H7 (cell line): Measurements from ENCODE around the gene SMC4. TPM values are rescaled to one million over a fixed set of nuclear protein-coding genes. Genes with fewer than 3 reads are reported as not detected.

Experiments used
- DNase-seq: peaks from one replicate; pipeline ENCODE4 v3.0.0; 2012
- H3K27me3 ChIP-seq: 2 replicates; pipeline ENCODE4 v1.6.0; 2011; ENCODE audit warnings: mild to moderate bottlenecking, low read length; ENCODE audit not compliant: control insufficient read depth, insufficient read depth
- H3K36me3 ChIP-seq: replicated peaks from 2 replicates; pipeline ENCODE4 v1.5.1; 2011; ENCODE audit warnings: low read length; ENCODE audit not compliant: control insufficient read depth, insufficient read depth
- H3K4me3 ChIP-seq: 2 replicates; pipeline ENCODE4 v1.5.1; 2011; ENCODE audit warnings: low read depth, mild to moderate bottlenecking, control low read depth, low read length, moderate library complexity; ENCODE audit not compliant: insufficient read depth
- total RNA-seq: library from RNA; depleted of rRNA; stranded (reverse); fragments of >200 nt; shearing (Covaris generic); gene quantifications from 2 replicates; pipeline ENCODE4 v1.2.3, GENCODE V29; 2014

SMC4 gene
- total RNA-seq, 1 experiment from 2014 or later, result 71.9 TPM

GRCh38 chr3:160470181-160470580 lies 70.7 kb downstream of the SMC4 start:
- H3K4me3 ChIP-seq, result no peak overlapping the region
- H3K36me3 ChIP-seq, result no peaks in the 10 kb centered on the region
- H3K27me3 ChIP-seq, result no peaks in the 10 kb centered on the region
- DNase-seq, result no peak

- DNase-seq, result no peak
- H3K36me3 ChIP-seq, result no peaks in the 10 kb centered on the region
- H3K4me3 ChIP-seq, result no peak overlapping the region
- no peaks in the 10 kb centered on the region for H3K27me3 ChIP-seq
These were observed 72.4 kb downstream of the SMC4 start for GRCh38 chr3:160471892-160472291.

- H3K36me3 ChIP-seq, result no peaks in the 10 kb centered on the region
- DNase-seq, result no peak
- H3K4me3 ChIP-seq, result no peak overlapping the region
- no peaks in the 10 kb centered on the region for H3K27me3 ChIP-seq
These were observed 72.9 kb downstream of the SMC4 start for GRCh38 chr3:160472344-160472743.

- no peaks in the 10 kb centered on the region for H3K27me3 ChIP-seq
- no peak overlapping the region for H3K4me3 ChIP-seq
- DNase-seq, result no peak
- no peaks in the 10 kb centered on the region for H3K36me3 ChIP-seq
These were observed 73.8 kb downstream of the SMC4 start for GRCh38 chr3:160473221-160473620.

GRCh38 chr3:160473978-160474377 lies 74.5 kb downstream of the SMC4 start:
- no peaks in the 10 kb centered on the region for H3K27me3 ChIP-seq
- no peak for DNase-seq
- H3K36me3 ChIP-seq, result no peaks in the 10 kb centered on the region
- no peak overlapping the region for H3K4me3 ChIP-seq

GRCh38 chr3:160474416-160474838 lies 75.0 kb downstream of the SMC4 start:
- Histone ChIP-seq H3K4me3 (no peak overlapping the region), H3K36me3 (no peaks in the 10 kb centered on the region), H3K27me3 (no peaks in the 10 kb centered on the region)
- no peak for DNase-seq

- H3K27me3 ChIP-seq, result no peaks in the 10 kb centered on the region
- no peaks in the 10 kb centered on the region for H3K36me3 ChIP-seq
- DNase-seq, result no peak
- H3K4me3 ChIP-seq, result no peak overlapping the region
These were observed 75.7 kb downstream of the SMC4 start for GRCh38 chr3:160475153-160475552.

GRCh38 chr3:160475884-160476283 lies 76.4 kb downstream of the SMC4 start:
- no peaks in the 10 kb centered on the region for H3K27me3 ChIP-seq
- no peak overlapping the region for H3K4me3 ChIP-seq
- H3K36me3 ChIP-seq, result no peaks in the 10 kb centered on the region
- no peak for DNase-seq

- H3K36me3 ChIP-seq, result no peaks in the 10 kb centered on the region
- no peak overlapping the region for H3K4me3 ChIP-seq
- no peak for DNase-seq
- no peaks in the 10 kb centered on the region for H3K27me3 ChIP-seq
These were observed 78.3 kb downstream of the SMC4 start for GRCh38 chr3:160477750-160478149.

- no peak overlapping the region for H3K4me3 ChIP-seq
- no peaks in the 10 kb centered on the region for H3K36me3 ChIP-seq
- DNase-seq, result no peak
- no peaks in the 10 kb centered on the region for H3K27me3 ChIP-seq
These were observed 78.9 kb downstream of the SMC4 start for GRCh38 chr3:160478338-160478737.

- Histone ChIP-seq H3K4me3 (no peak overlapping the region), H3K27me3 (no peaks in the 10 kb centered on the region), H3K36me3 (no peaks in the 10 kb centered on the region)
- no peak for DNase-seq
These were observed 79.9 kb downstream of the SMC4 start for GRCh38 chr3:160479376-160479775.

GRCh38 chr3:160480931-160481330 lies 81.5 kb downstream of the SMC4 start:
- Histone ChIP-seq H3K27me3 (no peaks in the 10 kb centered on the region), H3K4me3 (no peak overlapping the region), H3K36me3 (no peaks in the 10 kb centered on the region)
- DNase-seq, result no peak

GRCh38 chr3:160481856-160482255 lies 82.4 kb downstream of the SMC4 start:
- DNase-seq, result no peak
- H3K4me3 ChIP-seq, result no peak overlapping the region
- no peaks in the 10 kb centered on the region for H3K27me3 ChIP-seq
- no peaks in the 10 kb centered on the region for H3K36me3 ChIP-seq

- DNase-seq, result no peak
- Histone ChIP-seq H3K36me3 (no peaks in the 10 kb centered on the region), H3K27me3 (no peaks in the 10 kb centered on the region), H3K4me3 (no peak overlapping the region)
These were observed 83.3 kb downstream of the SMC4 start for GRCh38 chr3:160482796-160483195.
